Breast epithelium (tissue), 3 donors: ENCODE data around the gene POLR2J3.
"Not testable (repeated sequence)": the region's sequence is repeated elsewhere in the genome, so short reads cannot be mapped to it uniquely, and the experiment has no call there.

ENCODE experiments used
- POLR2AphosphoS5 ChIP-seq, 3 donors: sonication (generic); formaldehyde crosslinking; IDR thresholded peaks; one replicate each; pipeline ENCODE4 v1.6.1; 2017; ENCODE audit warnings: antibody characterized with exemption in 3 of 3
- TF ChIP-seq, protein P1 (sequence below), 3 donors: fragments of 450-650 bp; IDR thresholded peaks; one replicate each; pipeline ENCODE4 v1.5.1; 2016 to 2017; ENCODE audit warnings: antibody characterized with exemption in 3 of 3, mild to moderate bottlenecking in 3 of 3, moderate library complexity in 3 of 3

DNA sequence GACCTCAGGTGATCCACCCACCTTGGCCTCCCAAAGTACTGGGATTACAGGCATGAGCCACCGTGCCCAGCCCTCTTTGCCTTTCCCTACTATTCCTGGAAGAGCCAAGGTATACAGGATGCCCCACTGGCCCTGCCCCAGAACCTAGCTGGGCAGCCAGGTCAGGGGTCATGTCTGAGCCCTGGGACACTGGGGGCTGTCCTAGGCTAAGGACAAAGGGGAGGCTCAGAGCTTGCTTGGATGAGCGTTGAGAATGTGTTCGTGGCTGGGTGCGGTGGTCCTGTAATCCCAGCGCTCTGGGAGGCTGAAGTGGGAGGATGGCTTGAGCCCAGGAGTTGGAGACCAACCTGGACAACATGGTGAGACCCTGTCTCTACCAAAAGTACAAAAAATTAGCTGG, 6.1 kb upstream of the POLR2J3 start:
- TF ChIP-seq, protein P1, sequence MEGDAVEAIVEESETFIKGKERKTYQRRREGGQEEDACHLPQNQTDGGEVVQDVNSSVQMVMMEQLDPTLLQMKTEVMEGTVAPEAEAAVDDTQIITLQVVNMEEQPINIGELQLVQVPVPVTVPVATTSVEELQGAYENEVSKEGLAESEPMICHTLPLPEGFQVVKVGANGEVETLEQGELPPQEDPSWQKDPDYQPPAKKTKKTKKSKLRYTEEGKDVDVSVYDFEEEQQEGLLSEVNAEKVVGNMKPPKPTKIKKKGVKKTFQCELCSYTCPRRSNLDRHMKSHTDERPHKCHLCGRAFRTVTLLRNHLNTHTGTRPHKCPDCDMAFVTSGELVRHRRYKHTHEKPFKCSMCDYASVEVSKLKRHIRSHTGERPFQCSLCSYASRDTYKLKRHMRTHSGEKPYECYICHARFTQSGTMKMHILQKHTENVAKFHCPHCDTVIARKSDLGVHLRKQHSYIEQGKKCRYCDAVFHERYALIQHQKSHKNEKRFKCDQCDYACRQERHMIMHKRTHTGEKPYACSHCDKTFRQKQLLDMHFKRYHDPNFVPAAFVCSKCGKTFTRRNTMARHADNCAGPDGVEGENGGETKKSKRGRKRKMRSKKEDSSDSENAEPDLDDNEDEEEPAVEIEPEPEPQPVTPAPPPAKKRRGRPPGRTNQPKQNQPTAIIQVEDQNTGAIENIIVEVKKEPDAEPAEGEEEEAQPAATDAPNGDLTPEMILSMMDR (IDR thresholded peaks at IDR 0.05), result not testable (repeated sequence)
- not testable (repeated sequence) for TF ChIP-seq POLR2AphosphoS5 (IDR thresholded peaks at IDR 0.05)
